ENCODE results near the gene EPHA7. TPM values are rescaled to one million over a fixed set of nuclear protein-coding genes. Genes with fewer than 3 reads are reported as not detected.

The EPHA7 gene
- total RNA-seq, 4 donors from 2014 or later: 0.07 to 0.88 (median 0.14) TPM

GRCh38 chr6:93423542-93423941 lies 4.2 kb upstream of the EPHA7 start:
- Histone ChIP-seq H3K27ac (no peak overlapping the region), H3K4me3 (no peak overlapping the region), H3K4me1 (peaks cover 8 to 12% of the 10 kb centered on the region in 2 donors), H3K27me3 (peaks cover 27 to 33% (median 31%) of the 10 kb centered on the region in 3 donors), H3K9me3 (no peaks in the 10 kb centered on the region), H3K36me3 (no peaks in the 10 kb centered on the region)
- TF ChIP-seq, protein P1, sequence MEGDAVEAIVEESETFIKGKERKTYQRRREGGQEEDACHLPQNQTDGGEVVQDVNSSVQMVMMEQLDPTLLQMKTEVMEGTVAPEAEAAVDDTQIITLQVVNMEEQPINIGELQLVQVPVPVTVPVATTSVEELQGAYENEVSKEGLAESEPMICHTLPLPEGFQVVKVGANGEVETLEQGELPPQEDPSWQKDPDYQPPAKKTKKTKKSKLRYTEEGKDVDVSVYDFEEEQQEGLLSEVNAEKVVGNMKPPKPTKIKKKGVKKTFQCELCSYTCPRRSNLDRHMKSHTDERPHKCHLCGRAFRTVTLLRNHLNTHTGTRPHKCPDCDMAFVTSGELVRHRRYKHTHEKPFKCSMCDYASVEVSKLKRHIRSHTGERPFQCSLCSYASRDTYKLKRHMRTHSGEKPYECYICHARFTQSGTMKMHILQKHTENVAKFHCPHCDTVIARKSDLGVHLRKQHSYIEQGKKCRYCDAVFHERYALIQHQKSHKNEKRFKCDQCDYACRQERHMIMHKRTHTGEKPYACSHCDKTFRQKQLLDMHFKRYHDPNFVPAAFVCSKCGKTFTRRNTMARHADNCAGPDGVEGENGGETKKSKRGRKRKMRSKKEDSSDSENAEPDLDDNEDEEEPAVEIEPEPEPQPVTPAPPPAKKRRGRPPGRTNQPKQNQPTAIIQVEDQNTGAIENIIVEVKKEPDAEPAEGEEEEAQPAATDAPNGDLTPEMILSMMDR (IDR thresholded peaks at IDR 0.05 in 4 of 5, conservative IDR thresholded peaks at IDR 0.05 in 1 of 5): peak in 2 of 5 experiments; percentile 15 to 40
- no peak for TF ChIP-seq POLR2A (IDR thresholded peaks at IDR 0.05)
- ATAC-seq: no peak
- intact Hi-C loops (cut with DNase I; ENCODE audit: low total_unique reads): no loop called here
- no peak for DNase-seq
- in situ Hi-C loops (cut with MboI; ENCODE audit: low sequenced_read_pairs in 4 of 4): no loop called here

GRCh38 chr6:93420163-93420795 lies 920 bp upstream of the EPHA7 start:
- TF ChIP-seq, protein P1 (IDR thresholded peaks at IDR 0.05 in 4 of 5, conservative IDR thresholded peaks at IDR 0.05 in 1 of 5): no peak
- no peak for TF ChIP-seq POLR2A (IDR thresholded peaks at IDR 0.05)
- in situ Hi-C loops (cut with MboI; ENCODE audit: low sequenced_read_pairs in 4 of 4) (no loop called here), intact Hi-C loops (cut with DNase I; ENCODE audit: low total_unique reads) (no loop called here)
- Histone ChIP-seq H3K27me3 (peaks cover 59 to 65% (median 61%) of the 10 kb centered on the region in 3 donors), H3K36me3 (no peaks in the 10 kb centered on the region), H3K4me1 (peaks cover 21 to 23% of the 10 kb centered on the region in 2 donors), H3K27ac (no peak overlapping the region), H3K4me3 (peak overlapping the region; percentile 34 to 52 (median 49)), H3K9me3 (no peaks in the 10 kb centered on the region)
- DNase-seq: no peak
- ATAC-seq: no peak

DNA sequence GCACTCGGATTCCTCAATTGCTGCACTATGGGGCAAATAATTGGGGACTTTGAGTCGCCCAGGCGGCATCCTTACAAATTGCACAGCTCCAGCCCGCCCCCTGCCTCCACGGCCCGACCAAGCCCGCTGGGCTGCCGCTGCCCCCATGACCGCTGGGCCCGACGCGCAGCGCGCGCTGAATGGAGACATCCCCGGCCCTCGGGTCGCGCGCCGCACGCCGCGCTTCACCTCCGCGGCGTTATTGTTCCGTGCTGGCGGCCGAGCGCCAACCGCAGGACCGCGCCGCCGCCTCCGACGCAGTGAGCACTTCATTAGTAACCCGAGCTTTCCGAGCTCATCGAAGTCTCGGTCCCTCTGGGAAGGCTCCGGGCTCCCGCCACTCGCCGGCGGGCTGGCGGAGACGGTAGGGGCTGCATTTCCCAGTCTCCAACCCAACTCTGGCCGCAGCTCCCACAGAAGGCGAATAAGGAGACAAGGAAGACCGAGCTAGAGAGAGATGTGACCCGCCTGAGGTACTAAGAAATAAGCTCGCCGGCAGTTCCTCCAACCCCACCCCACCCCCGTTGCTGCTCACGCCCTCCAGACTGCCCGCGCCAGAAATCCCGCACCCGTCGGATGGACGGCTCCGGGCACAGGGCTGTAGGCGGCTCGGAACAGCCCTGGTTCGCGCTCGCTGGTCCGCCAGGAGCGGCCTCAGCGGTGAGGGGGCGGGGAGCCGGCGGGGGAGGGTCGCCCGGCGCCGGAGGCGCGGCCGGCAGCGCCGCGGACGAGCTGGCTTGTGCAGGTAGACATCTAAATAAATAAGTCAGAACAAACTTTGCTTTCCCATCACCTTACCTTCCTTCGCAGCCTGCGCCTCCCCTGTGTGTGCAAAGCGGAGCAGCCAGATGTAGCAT lies 703 bp downstream of the EPHA7 start:
- ATAC-seq: peak in 1 of 2 donors; percentile 9
- DNase-seq: no peak
- no peaks in the 10 kb centered on the region for H3K36me3 ChIP-seq
- no peak overlapping the region for H3K27ac ChIP-seq
- H3K27me3 ChIP-seq: peaks cover 71 to 81% (median 74%) of the 10 kb centered on the region in 3 donors
- H3K9me3 ChIP-seq: no peaks in the 10 kb centered on the region
- TF ChIP-seq, protein P1 (IDR thresholded peaks at IDR 0.05 in 4 of 5, conservative IDR thresholded peaks at IDR 0.05 in 1 of 5): no peak
- no peak for TF ChIP-seq POLR2A (IDR thresholded peaks at IDR 0.05)
- in situ Hi-C loops (cut with MboI; ENCODE audit: low sequenced_read_pairs in 4 of 4) (no loop called here), intact Hi-C loops (cut with DNase I; ENCODE audit: low total_unique reads) (no loop called here)
- H3K4me1 ChIP-seq: peaks cover 21 to 23% of the 10 kb centered on the region in 2 donors
- H3K4me3 ChIP-seq: peak overlapping the region; percentile 34 to 52 (median 49)

DNA sequence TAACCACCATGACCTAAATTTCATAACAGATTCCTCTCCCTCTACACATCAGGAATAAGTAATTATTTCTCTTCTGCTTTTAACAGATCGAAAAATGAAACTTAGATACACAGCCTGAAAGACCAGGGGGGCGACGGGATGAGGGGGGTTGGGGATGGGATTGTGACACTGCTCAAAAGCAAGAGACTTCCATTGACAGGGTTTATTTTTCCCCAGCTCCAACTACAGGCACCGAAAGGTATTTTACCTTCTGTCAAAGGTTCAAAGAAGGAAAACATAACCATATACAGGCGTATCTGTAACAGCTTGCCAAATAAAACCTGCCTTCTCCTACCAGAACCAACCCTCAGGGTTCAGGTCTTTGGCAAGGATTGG lies 1.3 kb downstream of the EPHA7 start:
- in situ Hi-C loops (cut with MboI; ENCODE audit: low sequenced_read_pairs in 4 of 4) (no loop called here), intact Hi-C loops (cut with DNase I; ENCODE audit: low total_unique reads) (no loop called here)
- ATAC-seq (no peak), DNase-seq (no peak)
- no peaks in the 10 kb centered on the region for H3K36me3 ChIP-seq
- no peak overlapping the region for H3K27ac ChIP-seq
- peak overlapping the region; percentile 34 to 52 (median 49) for H3K4me3 ChIP-seq
- H3K27me3 ChIP-seq: peaks cover 67 to 86% (median 78%) of the 10 kb centered on the region in 3 donors
- H3K9me3 ChIP-seq: no peaks in the 10 kb centered on the region
- H3K4me1 ChIP-seq: peaks cover 21 to 23% of the 10 kb centered on the region in 2 donors
- TF ChIP-seq POLR2A (IDR thresholded peaks at IDR 0.05): no peak
- TF ChIP-seq, protein P1 (IDR thresholded peaks at IDR 0.05 in 4 of 5, conservative IDR thresholded peaks at IDR 0.05 in 1 of 5): no peak
